ENCODE data around the gene CD2AP.
"Not testable (repeated sequence)": the region's sequence is repeated elsewhere in the genome, so short reads cannot be mapped to it uniquely, and the experiment has no call there.

The CD2AP gene

DNA sequence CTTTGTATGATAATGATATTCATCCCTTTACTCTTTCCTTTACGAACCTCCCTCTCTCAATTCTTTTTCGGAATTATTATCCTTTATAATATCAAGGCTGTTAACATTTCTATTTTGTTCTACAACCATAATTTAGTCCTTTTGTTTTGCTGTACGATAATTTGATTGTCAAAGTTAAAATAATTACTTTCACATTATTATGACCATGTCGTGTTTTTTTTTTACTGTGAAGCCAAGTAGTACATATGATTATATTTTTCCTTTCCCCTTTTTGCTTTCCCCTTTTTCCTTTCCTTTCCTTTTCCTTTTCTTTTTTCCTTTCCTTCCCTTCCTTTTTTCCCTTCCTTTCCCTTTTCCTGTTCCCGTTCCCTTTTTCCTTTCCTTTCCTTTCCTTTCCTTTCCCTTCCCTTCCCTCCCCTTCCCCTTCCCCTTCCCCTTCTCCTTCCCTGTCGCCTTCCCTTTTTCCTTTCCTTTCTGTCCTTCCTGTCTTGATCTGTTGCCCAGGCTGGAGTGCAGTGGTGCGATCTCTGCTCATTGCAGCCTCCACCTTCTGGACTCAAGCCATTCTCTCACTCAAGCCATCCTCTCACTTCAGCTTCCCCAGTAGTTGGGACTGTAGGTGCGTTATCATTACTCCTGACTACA lies 19.5 kb downstream of the CD2AP start:
- DNase-seq (ENCODE audit: low read depth) = no peak

DNA sequence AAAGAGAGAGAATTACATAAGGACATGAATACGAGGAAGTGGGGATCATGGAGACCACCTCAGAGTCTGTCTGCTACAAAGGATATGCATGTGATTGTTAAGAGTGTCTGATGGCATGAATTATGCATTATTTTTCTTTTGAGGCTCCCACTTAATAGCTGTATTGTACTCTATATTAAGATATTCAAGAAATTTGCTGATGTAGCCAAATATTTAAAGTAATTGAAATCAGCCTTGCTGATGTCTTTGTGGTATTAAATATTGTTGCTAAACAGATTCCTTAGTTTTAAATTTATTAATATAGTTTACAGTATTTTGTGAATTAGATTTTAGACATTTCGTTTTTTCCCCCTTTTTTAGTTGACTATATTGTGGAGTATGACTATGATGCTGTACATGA lies 25.3 kb downstream of the CD2AP start:
- DNase-seq (ENCODE audit: low read depth) = no peak

DNA sequence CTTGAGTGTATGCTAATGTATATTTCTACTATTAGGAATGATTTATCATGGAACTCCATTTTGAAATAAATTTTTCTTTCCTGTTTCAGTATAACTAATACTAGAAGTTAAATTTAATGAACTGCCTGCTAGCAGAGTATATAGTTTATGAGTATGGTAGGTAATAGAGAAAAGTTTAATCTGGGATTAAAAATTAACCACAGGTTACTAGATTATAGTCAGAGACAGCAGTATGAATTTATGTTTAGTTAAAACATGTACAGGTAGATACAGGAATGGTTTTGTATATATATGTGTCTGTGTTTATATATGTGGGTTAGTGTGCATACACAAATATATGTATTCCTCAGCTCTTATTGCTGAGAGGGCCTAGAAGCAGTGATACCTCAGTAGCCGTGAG lies 32.3 kb downstream of the CD2AP start:
- no peak for DNase-seq (ENCODE audit: low read depth)

DNA sequence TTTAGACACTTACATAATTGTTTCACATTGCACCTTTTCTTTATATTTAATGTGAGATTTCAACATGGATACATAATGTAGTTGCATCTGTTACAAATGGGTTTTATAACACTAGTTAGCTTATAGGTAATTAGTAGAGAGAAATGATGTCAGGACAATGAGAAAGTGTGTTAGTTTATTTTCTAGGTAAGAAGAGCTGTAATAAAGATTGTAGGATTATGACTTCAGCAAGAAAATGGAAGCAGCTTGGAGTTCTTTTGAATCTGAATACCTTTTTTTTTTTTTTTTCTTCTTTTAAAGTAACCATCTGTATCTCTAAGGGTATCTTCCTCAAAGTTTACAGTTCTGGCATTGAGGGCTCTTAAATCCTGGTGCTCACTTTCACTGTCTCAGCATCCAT lies 35.3 kb downstream of the CD2AP start:
- DNase-seq (ENCODE audit: low read depth) = no peak

DNA sequence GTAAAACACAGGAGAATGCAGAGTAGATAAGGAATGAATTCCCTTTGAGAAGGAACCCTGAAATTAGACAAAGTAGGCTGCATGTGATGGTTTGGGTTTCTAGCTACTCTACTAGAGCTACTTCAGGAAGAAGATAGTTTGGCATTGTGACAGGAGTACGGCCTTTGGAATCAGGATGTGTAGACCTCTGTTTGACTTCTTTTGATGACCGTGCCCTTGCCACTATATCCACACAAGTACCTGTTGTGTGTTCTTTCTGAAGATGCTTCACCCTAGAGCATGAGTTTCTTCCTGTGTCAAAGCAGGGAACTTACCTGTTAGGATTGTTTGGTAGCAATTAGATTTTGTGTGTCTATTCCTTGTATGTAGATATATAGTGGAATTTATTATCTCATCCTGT lies 41.7 kb downstream of the CD2AP start:
- no peak for DNase-seq (ENCODE audit: low read depth)

DNA sequence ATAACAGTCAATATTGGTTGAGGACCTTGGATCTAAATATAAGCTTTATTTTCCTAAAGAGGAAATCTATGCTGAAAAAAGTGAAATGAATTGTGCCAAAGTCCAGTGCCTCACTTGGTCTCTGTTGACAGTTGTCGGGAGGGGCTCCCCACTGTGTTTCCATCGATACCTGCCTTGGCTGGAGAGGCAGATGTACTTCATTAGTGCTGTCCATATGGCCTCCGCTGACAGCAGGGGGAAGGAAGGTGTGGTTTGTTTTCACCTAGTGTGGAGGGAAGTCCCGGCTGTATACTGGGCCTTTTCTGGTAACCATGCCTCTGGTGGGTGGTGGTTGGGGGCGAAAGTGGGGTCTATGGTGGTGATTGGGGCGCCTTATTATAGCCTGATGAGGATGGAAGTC lies 42.7 kb downstream of the CD2AP start:
- no peak for DNase-seq (ENCODE audit: low read depth)

DNA sequence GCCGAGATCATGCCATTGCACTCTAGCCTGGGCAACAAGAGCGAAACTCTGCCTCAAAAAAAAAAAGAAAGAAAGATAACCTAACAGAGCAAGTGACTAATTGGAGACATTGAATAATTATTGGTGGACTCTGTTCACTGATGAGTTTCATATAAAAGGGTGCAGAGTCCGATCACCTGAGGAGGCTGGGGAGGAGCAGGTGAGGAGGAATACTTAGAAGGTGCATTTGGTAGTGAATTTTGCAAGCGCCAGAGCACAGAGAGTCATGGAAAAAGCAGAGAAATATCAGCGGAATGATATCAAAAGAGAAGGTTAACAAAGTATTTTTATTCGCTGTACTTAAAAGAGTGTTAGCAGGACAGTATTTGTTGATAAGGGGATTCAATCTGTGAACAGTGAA lies 44.4 kb downstream of the CD2AP start:
- DNase-seq (ENCODE audit: low read depth) = no peak

DNA sequence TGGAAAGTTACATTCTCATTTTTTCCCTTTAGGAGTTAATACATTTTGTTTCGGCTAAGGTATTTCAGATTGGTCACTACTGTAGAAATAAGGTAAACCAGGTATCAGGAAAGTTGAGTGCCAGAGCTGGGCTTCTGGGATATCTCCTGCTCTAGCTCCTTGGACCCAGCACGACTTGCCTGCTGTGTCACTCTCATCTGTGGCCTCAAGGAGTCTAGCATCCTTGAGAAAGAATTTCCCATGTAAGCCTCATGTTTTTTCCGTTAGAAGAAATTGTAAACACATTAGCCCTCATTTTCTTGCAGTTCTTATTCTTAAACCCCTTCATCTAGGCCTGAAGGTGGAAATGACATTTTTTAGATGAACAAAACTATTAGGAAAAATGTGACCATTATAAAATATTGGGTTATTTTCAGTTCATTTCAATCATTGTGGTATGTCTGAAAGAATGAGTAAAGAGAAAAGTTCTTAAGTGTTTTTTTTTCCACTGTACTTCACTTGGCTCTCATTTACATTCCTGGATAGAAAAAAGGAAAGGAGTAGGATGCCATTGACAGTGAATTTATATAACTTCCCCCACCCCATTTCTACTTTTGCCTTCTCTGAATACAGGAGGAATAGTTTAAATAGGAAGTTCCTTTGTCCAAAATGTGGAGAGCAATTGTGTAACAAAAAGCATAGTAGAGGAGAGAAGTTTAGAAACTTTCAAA lies 46.7 kb downstream of the CD2AP start:
- DNase-seq (ENCODE audit: low read depth) = no peak

DNA sequence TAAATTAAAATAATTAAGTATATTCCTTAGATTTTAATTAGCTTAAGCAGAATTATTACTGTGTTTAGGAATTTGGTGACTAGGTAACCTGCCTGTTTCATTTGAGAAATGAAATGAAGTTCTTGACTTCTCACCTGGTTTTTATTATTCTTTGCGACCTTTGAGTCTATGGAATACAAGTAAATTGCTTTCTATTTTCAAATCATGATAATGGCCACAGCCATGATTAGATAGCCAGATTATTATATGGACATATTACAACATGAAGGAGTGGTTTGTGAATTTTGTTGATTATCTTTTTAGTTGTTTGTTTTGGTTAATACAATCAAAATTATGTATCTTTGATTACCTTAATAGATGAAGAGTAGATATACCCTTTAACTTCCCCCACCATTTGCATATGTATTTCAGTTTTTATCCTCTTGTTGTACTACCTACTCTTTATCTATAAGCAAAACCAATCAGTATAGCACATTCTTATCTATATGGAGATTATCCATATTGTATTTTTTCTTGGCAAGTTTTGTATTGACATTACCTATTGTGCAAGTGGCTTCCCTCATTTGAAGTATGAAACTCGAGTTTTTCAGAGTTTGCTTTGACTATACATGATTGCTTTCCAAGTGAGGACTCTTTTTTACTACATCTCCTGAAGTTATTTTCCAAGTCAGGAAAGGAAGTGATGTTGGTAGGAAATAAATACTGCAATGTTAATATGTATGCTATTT lies 47.9 kb downstream of the CD2AP start:
- no peak for DNase-seq (ENCODE audit: low read depth)

DNA sequence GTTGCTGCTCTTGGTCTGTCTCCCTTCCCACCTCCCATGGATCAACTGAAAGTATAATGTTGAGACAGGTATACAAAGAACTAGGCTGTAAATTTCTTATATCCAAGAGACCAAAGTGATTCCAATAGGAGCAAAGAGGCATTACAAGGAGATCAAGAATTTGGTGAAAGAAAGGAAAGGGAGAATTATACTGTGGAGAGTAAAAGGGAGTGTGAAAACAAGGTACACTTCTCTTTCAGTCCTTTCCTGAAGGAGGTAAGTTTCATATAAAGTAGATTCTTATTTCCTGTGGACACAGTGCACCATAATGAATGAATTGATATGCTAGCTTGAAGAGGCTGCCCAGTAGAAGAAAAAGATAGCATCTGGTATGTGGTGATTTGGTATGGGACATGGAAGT lies 49.7 kb downstream of the CD2AP start:
- DNase-seq (ENCODE audit: low read depth) = no peak

DNA sequence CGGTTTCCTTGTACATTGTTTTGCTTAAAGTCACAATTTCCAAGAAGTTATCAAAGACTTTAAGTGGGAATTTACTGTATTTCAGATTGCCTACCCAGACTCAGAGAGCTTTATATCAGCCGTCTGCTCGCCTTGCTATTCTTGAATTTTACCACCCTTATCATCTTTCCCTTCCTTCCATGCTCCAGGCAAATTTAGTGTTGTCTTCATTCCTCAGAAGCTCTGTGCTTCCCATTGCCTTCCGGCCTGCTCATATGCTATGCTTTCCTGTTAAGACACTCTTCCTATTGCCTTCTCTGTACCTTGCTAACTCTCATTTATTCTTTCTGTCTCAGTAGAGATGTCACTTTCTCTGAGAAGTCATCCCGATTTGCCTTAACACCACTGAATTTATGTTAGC lies 52.1 kb downstream of the CD2AP start:
- DNase-seq (ENCODE audit: low read depth) = no peak

DNA sequence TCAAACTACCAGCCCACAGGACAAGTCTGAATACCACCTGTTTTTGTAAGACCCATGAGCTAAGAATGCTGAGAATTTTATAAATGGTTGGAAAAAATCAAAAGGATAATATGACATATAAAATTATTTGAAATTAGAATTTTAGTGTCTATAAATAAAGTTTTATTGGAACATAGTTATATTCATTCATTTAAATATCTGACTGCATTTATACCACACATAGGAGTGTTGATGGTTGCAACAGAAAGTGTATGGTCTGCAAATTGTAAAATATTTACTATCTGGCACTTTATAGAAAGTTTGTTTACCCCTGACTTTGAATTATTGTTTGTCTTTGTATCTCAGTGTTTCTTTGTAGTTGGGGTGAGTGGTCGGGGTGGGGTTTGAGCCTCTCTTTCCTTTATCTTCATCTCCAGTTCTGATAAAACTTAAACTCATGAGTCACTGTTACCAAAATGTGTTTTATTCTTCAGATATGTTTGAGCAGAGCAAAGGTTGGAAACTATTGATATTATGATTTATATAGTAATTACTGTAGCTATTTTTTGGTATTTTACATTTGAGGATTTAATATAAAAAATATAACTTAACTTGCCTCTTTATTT lies 55.5 kb downstream of the CD2AP start:
- DNase-seq (ENCODE audit: low read depth) = no peak

DNA sequence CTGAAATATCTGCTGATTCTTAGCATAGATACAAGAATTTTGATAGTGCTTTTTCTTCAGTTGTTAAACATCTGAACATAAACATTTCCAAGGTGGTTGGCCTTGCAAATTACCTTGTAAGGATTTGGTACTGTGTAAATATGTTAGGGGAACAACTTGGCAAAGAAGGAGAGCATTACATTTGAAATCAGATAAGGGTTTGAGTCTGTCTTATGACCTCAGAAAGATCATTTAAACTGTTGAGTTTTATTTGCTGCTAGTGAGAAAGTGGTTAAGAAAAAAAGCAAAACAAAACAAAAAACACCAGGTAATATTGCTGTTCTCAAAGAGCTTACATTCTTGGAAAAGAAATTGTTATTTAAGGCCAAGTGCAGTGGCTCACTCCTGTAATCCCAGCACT lies 56.5 kb downstream of the CD2AP start:
- no peak for DNase-seq (ENCODE audit: low read depth)

DNA sequence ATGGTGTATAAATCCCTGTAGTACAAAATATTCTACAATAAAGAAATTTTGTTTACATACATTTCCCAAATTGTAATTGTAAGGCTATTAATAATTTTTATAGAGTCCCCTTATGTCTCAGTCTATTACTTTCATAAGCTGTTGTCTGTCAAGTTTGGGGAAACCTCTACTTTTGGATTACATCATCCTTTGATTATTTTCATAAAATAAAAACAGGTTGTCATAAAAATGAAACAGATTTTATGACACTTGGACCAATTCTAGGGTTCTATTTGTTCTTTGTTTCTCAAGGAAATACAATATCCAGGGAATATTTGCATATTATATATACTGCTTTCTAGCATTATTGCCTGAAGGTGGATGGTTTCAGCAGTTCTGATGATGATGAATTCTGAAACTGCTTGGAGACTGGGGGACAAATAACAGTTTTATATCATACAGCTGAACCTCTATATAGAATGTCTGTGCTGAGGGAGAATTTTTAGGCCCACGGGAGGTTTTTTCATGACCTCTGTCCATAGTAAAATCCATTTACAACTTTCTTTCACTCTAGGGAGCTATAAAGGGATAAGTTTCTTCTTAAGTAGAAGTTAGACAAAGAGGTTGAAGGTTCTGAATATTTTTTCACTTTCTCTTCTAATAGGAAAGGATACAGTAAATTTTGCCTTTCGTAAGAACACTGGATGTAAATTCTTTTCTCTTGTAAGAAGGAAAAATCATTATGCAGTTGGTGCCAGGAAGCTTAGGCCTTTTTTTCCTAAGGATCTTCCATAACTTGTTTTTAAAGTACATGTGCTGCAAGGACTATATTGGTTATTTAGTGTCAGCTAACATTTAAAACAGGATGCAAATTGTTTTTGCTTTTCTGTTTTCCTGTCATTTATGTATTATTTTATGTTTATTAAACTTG lies 58.0 kb downstream of the CD2AP start:
- no peak for DNase-seq (ENCODE audit: low read depth)

DNA sequence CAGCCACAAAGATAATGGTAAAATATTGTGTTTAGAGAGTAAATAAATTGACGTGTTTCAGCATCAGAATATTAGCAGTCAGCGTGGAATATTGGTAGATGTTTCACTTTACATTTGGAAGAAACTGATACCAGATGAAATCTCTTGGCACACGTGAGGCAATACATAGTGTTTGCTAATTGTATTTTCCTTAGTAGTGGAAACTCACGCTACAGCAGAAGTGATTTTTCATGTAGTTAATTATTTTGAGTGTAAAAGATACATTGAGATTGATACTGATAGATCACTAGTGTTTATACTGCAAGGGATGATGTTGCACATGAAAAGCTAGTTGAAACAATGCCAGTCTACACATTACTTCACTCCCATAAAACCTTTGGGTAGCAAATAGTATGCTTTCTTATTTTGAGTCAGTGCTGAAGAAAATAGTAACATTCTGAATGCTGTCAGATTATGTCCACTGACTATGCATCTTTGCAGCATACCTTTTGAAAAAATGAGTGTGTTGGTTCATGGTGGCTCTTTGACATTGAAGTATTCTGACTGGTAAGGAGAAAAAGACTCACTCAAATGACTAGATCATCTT lies 59.3 kb downstream of the CD2AP start:
- no peak for DNase-seq (ENCODE audit: low read depth)

DNA sequence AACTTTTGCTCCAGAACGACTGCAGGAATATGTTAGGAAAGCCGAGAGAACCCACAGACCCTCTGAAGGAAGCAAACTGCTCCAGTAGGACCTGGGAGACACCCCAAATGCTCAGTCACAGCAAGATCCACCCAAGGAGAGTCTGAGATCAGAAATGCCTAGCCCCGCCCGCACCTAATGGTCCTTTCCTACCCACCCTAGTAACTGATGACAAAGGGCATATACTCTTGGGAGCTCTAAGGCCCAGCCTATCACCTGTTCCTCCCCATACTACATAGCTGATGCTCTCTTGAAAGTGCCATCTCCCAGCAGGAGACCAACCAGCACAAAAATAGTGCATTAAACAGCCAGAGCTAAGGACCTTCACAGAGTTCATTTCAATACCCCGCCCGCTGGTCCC lies 67.6 kb downstream of the CD2AP start:
- DNase-seq (ENCODE audit: low read depth) = no peak

DNA sequence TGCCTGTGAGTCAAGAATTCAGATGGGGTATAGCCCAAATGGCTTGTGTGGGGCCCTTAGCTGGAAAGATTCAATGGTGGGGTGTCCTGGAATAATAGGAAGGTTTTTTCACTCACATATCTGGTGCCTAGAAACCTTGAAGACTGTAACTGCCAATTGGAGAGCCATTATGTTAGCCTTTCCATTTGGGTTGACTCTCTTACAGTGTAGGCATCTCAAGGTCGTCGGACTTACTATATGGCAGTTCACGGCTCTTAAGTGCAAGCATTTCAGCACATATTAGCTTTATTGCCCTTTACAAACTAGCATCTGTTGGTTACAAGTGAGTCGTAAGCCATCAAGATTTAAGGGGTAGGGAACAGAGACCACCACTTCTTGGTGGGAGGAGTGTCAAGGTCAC lies 74.1 kb downstream of the CD2AP start:
- DNase-seq (ENCODE audit: low read depth) = no peak

DNA sequence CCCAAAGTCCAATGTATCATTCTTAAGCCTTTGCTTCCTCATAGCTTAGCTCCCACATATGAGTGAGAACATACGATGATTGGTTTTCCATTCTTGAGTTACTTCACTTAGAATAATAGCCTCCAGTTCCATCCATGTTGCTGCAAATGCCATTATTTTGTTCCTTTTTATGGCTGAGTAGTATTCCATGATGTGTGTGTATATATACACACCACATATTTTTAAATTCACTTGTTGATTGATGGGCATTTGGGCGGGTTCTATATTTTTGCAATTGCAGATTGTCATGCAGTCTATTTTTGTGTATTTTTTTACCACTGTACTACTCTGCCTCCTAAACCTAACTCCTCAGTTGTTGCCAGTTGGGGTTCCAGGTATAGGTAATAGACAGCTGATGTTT lies 74.7 kb downstream of the CD2AP start:
- DNase-seq (ENCODE audit: low read depth) = no peak

DNA sequence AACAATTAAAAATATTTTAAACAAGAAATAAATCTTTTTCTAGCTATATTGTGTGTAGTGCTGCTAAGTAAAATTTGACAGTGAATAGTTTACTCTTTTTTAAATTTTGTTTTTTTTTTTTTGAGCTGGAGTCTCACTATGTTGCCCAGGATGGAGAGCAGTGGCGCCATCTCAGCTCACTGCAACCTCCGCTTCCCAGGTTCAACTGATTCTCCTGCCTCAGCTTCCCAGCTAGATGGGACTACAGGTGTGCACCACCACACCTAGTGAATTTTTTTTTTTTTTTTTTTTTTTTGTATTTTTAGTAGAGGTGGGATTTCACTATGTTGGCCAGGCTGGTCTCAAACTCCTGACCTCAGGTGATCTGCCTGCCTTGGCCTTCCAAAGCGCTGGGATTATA lies 75.7 kb downstream of the CD2AP start:
- not testable (repeated sequence) for DNase-seq (ENCODE audit: low read depth)

DNA sequence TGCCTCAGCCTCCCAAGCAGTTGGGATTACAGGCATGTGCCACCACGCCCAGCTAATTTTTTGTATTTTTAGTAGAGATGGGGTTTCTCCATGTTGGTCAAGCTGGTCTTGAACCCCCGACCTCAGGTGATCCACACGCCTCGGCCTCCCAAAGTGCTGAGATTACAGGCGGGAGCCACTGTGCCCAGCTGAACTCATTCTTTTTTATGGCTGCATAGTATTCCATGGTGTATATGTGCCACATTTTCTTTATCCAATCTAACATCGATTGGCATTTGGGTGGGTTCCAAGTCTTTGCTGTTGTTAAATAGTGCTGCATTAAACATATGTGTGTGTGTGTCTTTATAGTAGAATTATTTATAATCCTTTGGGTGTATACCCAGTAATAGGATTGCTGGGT lies 78.9 kb downstream of the CD2AP start:
- DNase-seq (ENCODE audit: low read depth) = not testable (repeated sequence)

DNA sequence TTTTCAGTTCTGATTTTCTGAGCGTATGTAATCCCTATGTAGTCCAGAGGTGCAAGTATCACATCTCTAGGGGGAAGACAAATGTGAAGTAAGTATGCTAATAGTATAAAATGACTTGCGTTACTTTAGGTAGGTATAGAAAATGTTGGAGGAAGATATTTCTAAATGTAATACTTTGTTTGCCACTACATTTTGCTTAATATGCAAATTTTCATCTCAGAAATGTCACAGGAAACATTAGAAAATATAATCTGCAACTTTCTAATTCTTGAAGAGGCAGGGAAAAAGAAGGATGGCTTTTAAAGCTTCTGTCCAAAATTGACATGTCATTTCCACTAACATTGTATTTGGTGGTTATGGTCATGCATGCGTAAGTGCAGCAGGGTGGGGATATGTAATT lies 85.6 kb downstream of the CD2AP start:
- DNase-seq (ENCODE audit: low read depth) = no peak

DNA sequence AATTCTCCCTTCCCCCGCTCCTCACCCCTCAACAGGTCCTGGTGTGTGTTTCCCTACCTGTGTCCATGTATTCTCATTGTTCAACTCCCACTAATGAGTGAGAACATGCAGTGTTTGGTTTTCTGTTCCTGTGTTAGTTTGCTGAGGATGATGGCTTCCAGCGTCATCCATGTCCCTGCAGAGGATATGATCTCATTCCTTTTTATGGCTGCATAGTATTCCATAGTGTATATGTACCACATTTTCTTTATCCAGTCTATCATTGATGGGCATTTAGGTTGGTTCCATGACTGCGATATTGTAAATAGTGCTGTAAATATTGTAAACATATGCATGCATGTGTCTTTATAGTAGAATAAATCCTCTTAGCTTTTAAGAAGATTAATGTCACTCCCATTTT lies 89.0 kb downstream of the CD2AP start:
- DNase-seq (ENCODE audit: low read depth) = not testable (repeated sequence)
